Measurements from ENCODE around the gene DMKN.

DMKN gene

DNA sequence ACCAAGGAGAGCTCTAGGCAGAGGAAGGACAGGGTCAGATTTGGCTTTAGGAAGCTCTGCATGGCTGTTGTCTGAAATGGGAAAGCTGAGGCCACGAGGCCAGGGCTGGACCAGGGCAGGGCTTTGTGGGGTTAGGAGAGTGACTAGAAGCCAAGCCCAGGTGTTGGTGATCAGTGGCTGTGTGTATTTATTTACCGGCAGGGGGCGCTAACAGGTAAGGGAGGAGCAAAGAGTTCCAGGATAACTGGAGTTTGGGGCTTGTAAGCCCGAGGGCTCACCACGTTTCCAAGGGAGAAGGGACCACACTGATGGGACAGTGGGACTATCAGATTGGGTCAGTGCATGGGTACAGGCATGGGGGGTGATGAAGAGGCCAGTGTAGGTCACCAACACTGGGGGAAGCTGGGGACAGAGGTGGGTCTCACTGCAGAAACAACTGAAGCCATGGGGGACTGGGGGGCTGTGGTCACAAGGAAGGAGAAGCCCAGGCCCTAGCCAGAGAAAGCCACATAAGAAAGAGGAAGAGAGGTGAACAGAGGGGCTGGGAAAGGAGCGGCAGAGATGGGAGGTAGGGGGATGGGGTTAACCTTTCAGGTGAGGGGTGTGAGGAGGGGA is 35.8 kb upstream of the DMKN start:
- DNase-seq (ENCODE audit: low spot score), result peak; percentile 77

DNA sequence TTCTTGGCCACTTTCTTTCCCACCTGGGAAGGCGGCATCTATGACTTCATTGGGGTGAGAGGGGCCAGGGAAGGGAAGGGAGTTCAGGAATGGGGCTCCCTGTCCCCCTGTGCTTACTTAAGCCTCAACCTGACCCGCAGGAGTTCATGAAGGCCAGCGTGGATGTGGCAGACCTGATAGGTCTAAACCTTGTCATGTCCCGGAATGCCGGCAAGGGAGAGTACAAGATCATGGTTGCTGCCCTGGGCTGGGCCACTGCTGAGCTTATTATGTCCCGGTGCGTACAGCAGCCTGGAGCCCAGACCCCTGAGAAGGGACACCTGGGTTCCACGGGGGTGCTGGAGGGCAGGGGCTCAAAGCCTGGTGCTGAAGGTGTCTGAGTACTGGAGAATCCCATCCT is 33.1 kb upstream of the DMKN start:
- no peak for DNase-seq (ENCODE audit: low spot score)

DNA sequence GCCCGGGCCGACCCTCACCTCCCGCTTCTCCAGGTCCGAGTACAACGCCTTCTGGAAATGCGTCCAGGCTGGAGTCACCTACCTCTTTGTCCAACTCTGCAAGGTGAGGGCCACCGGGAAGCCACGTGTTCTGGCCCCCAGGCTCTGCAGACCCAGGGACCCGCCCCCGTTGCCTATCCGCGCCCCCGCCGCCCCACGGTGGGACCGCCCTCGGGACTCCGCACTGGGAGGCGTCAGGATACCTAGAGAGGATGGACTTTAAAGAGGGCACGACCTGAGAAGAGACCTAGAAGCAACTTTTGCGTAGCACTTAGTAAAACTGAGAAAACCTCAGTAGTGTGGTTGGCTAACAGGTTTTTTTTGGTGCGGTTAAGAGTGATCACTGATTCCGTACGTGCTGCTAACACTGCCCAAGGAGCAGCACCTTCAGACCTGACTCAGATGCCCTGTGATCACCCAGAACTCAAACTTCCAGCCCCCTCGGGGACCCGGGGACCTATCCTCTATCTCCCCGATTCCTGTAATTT is 32.5 kb upstream of the DMKN start:
- DNase-seq (ENCODE audit: low spot score), result peak; percentile 71

DNA sequence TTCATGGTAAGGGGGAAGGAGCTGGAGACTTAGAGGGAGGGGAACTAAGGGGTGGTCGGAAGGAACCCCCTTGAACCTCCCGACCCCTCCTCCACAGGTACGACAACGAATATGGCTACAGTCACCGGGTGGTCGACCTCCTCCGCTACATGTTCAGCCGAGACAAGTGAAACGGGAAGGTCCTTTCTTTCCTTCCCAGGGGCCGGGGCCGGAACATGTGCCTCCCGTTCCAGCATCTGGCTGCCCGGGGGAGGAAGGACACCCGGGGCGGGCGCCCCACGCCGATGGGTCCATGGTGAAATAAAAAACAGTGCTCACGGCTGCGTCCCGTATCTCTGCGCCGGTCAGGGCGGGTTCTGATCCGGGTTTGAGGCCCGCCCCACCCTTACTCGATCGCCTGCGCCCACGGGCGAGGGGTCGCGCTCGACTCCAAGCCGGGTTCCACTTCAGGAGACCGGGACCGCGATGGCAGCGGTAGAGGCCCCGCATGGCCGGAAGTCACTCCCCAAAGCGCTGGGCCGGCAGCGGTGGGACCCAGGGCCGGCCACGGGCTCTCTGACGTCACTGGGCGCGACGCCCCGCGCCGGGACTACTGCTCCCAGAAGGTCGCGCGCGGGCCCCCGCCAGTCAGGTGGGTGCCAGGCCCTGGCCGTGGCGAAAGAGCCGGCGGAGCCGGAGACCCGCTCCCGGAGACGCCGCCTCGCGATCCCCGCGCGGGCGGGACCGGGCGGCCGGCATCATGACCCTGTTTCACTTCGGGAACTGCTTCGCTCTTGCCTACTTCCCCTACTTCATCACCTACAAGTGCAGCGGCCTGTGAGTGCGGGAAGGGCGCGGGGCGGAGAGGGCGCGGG is 31.8 kb upstream of the DMKN start, which contains the start of gene TMEM147:
Gene TMEM147 (plus strand): TSS at position 626 of the 854 bp plus-strand sequence. CDS start 114 bp downstream, at position 740.
- DNase-seq (ENCODE audit: low spot score), result peak; percentile 99

DNA sequence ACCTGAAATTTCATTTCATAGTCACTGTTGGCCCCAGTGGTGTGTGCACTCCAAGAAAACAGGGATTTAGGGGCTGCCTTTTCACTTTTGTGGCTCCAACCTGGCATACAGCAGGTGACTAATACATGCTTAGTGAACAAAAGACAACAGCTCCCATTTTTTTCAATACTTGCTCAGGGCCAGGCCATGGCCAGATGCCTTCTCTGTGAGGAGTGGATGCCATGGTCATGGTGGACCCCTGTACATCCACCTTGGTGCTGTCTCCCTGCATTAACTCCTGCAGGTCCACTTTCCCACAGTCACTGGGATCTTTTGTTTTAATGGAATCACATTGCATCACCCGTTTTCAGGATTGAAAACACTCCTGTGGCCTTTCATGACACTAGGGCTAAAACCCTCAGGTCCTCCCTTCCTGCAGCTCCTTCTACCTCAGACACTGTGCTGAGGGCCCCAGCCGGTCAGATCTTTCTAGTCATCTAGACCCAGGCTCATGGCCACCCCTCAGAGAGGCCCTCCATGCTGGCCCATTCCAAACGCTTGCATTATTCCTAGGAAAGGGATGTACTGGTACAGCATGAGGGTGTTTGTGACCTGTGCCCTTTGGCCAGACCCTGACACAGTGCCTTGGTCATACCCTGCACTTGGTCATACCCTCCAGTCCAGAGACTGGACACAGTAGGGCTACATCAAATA is 30.8 kb upstream of the DMKN start:
- DNase-seq (ENCODE audit: low spot score), result no peak

DNA sequence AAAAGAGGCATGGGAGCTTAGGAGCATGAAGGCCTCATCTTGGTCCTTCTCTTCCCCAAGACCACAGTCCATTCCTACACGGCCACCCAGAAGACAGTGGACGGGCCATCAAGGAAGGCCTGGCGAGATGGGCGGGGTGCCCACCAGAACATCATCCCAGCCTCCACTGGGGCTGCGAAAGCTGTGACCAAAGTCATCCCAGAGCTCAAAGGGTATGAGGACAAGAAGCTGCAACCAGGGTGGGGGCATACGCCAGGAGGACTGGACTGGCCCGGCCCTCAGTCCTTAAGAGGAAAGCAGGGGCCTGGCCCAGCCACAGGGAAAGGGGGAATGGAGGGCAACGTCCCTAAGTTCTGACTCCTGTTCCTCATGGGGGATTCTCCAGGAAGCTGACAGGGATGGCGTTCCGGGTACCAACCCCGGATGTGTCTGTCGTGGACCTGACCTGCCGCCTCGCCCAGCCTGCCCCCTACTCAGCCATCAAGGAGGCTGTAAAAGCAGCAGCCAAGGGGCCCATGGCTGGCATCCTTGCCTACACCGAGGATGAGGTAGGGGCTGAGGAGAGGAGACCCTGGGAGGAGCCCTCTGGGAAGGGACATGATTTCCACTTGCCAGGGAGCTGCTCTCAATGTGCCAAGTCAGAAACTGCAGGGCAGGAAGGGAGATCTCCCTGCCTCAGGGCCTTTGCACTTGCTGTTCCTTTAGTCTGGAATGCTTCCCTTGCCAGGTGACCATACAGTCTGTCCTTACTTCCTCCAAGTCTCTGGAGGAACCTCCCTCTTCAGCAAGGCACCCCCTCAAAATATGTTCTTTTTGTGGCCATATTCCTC is 30.0 kb upstream of the DMKN start:
- DNase-seq (ENCODE audit: low spot score), result no peak

DNA sequence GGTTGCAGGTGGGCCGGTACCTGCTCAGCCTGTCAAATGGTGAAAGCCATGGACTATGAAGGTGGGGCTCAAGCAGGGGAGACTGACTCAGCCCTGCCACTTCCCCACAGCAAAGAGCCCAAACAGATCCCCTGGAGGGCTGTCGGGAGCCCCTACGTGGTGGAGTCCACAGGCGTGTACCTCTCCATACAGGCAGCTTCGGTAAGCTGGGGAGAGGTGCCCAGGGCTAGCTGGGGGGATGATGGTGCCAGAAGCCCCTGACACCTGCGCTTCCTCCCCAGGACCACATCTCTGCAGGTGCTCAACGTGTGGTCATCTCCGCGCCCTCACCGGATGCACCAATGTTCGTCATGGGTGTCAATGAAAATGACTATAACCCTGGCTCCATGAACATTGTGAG is 28.8 kb upstream of the DMKN start:
- no peak for DNase-seq (ENCODE audit: low spot score)

DNA sequence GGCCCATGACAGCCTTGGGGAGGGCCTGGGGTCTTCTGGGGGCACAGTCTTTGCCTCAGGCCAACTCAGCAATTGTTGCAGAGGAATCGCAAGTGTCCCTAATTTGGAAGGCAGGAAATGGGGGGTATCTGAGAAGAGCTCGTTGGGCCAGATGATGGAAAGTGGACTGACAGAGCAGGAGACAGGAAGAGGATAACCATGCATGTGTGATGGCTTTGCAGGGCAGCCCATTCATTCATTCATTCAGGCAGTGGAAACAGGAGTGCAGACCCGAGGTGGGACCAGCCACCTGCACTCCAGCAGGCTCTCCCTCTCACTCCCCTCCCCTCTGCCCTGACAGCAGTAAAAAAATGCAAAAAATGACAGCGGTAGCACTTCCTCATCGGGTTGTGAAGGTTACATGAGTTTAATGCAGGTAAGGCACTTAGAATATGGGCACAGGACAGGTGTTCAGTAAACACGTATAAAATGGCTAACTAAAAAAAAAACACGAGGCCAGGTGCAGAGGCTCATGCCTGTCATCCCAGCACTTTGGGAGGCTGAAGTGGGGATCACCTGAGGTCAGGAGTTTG is 27.0 kb upstream of the DMKN start:
- DNase-seq (ENCODE audit: low spot score), result no peak

DNA sequence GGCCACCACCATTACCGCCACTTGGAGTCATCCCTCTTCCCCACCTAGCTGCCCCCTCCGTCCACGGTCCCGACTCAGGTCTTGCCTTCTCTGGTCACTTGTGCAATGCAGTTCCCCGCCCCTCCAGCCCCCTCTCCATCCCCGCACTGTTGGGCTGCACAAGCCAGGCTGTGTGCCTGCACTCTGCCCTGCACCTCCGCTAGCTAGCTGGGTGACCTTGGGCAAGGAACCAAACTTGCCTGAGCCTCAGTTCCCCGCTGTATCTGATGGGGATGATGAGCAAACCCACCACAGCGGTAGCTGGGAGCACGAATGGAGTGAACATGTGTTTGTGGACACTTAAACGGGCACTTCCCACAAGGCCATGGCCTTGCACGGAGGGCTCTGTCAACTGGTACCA is 26.4 kb upstream of the DMKN start:
- DNase-seq (ENCODE audit: low spot score), result no peak

DNA sequence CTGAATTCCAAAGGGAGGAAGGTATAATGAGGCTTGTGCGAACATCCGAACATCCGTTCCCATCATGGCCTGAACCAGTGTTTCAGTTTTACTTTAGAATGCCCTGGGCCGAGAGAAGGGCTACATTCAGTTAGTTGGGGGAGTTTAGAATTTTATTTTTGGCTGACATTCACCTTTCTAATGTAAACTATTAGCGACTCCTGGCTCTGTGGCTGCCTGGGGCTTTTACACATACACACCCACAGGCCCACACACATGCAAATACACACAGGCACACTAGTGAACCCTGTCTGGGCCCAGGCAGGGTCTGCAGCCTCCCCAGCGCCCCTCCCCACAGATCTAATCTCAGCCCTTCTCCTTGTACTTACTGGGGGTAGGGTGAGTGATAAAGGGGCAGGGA is 25.9 kb upstream of the DMKN start:
- no peak for DNase-seq (ENCODE audit: low spot score)

DNA sequence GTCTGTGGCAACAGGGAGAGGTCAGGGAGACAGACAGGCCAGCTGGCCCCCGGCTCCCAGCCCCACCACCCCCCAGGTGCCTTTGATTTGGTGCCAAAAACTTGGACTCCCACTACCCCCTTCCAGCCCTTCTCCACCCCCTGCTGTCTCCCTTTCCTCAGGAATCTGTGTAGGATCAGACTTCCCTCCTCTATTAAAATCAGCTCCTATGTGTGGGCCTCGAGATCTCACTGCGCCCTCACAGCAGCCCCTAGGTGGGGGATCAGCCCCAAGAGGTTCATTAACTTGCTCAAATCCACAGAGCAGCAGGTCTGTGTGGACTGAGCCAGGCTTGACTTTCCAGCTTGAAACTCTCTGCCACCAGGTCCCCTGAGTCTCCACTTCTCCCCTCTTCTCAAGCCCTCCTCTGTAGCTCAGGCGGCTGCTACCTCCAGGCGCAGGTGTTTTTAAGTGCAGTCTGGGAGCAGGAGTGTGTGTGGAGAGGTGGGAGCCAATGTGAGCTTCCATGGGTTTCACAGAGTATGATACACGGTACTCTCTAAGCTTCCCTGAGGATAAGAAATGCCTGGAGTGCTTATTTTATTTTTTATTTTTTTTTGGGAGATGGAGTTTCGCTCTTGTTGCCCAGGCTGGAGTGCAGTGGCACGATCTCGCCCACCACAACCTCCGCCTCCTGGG is 21.5 kb upstream of the DMKN start:
- no peak for DNase-seq (ENCODE audit: low spot score)

DNA sequence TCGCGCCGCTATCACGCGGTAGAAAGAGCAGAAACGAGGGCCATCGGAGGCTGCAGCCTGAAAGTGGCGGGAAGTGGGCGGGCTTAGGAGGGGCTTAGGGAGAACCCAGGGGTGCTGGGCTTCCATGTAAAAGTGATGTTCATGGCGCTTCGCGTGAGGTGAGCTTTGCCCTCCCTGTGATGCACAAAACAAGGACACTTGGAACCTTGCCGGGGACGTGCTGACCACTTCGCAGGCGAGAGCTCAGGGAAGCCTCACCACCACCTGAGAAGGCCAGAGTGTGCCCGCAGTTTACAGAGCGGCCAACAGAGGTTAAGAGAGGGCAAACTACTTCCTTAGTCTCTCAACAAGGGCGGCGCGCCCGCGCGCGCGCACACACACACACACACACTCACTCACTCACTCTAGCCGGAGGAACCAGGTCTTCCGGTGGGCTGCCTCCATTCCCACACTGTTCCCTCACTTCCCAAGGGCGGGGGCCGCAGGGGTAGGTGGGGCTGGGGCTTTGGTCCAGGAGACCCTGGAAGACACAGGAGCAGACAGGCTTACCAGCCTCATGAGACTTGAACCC is 20.5 kb upstream of the DMKN start:
- DNase-seq (ENCODE audit: low spot score), result peak; percentile 48

DNA sequence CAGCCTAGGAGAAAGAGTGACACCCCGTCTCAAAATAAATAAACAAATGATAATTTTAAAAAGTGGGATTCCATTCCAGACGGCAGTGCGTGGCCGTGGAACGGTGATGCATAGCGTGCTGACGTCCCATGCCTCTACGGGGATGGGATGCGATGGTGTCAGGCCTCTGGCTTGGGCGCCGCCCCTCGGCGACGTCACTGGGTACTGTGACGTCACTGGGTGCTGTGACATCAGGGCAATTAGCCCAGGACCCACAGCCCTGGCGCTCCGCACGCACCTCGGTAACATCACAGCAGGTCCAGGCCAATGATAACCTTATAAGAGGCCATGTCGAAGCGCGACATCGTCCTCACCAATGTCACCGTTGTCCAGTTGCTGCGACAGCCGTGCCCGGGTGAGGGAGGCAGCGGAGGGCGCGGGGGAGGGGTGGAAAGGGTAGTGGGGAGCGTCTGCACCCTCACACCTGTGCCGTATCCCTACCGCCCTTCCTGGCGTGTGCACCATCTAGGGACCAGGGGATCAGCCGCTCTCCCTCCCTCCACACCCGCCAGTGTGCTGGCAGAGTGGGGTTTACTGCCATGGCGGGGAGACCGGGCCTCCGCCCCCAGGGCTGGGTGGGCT is 19.9 kb upstream of the DMKN start, which contains the start of gene GAPDHS:
Gene GAPDHS (plus strand): TSS at position 256 of the 621 bp plus-strand sequence. CDS start 72 bp downstream, at position 328.
- DNase-seq (ENCODE audit: low spot score), result peak; percentile 40

DNA sequence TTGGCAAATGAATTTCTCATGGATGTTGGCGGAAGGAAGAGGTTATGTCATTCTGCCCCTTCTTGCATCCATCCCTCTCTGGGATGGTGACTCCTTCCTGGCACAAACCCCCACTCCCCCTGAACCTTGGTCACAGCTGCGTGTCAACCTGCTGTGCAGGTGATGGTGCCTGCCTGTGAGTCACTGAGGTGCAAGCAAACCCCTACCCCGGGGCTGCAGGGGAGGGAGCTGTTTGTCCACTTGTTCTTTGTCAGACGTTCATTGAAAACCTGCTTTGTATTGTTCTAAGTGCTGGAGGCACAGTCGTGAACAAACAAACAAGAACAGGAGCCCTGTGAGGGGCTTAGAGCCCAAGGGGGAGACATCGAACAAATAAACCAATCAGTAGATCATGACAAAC is 17.8 kb upstream of the DMKN start:
- DNase-seq (ENCODE audit: low spot score), result no peak

DNA sequence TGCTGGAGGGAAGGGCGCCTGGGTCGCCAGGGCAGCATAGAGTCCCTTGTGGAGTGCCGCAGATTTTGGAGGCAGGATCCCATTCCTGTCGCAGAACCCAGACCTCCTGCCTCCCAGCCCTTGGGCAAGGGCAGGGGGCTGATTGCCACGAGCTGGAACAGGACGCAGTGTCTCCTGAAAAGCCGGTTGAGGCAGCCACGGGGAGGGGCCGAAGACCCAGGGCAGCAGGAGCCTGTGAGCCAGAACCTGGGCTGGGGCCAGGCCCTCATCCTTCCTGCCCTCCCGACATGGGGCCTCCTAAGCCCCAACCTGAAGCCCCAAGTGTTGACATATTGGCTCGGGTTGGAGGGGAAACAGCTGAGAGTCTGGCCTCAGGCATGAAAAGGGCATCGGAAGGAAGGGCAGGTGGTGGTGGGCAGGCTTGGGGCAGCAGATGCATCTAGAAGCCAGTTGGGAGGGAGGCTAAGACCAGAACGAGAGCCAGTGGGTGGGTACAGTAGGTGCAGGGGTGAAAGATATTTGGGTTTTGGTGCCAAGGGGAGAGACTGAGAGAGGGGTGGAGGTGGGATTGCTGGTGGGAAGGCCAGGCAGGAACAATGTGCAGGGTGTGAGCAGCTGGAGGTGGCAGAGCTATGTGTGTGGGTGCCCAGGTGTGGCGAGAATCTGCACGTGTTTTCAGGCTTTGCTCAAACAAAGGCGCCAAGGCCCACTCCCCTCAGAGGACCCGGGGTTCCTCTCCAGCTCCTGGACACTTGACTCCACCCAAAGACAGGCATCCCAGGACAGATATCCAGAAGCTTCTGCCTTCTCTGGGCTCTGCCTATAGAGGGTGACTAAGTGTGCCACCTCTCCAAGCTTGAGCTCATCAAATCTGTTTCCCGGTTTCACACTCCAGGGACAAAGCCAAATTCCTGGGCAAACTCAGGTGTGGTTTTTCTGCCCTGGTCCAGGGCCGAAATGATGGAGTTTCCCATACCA is 16.1 kb upstream of the DMKN start:
- no peak for DNase-seq (ENCODE audit: low spot score)

DNA sequence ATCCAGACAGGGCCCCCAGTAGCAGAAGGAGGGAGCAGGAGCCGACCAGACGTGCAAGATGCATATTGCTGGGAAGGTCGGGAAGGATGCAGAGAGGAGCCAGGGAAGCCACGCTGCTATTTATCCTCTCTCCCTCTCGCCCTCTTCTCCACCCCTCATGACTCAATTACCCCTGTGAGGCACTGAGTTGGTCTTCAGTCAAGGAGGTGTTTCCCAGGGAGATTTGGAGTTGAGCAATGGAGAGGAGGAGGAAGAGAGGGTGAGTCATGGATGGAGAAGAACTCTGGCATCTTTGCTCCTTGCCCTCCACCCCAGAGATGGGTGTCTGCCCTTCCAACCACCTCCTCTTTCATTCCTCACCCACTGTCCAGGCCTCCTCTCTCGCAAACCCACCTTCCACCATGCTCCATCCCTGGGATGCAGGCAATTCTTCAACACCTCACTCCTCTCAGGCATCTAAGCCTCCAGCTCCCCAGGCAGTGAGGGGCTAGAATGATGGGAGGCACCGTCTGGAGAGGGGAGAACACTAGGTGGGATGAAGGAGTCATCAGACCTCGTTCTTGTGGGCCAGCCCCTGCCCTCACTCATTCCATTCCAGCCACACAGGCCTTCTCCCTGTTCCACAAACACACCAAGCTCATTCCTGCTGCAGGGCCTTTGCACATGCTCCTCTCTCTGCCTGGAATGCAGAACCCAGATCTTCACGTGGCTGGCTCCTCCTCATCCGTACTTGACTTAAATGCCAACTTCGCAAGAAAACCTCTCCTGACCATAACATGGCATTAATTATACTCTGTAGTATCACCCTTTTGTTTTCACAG is 15.0 kb upstream of the DMKN start, which contains the start of gene SBSN:
Gene SBSN (minus strand): TSS at position 94 of the 821 bp plus-strand sequence. CDS start 30 bp downstream, at position 64.
- DNase-seq (ENCODE audit: low spot score), result peak; percentile 81

DNA sequence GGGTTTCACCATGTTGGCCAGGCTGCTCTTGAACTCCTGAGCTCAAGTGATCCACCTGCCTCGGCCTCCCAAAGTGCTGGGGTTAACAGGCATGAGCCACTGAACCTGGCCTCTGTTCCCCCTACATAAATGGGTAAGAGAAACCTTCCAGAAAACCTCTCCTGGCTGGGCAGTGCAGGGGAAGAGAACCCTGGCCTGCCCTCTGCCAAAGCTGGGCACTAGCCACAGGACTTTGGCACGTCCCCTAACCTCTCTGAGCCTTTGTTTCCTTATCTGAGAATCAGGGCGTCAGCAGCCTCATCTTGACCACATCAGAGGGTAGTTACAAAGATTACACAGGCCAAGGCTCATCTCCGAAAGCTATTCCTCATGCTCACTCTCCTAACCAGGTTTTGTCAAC is 12.4 kb upstream of the DMKN start:
- no peak for DNase-seq (ENCODE audit: low spot score)
